Loucy (cell line): ENCODE measurements around the gene TUBB6.

Source experiments
- H2AFZ ChIP-seq: fragments of 200-600 bp; sonication (generic); 2 replicates; pipeline ENCODE4 v1.6.0; 2016; ENCODE audit warnings: antibody characterized with exemption, mild to moderate bottlenecking, low read length, moderate library complexity
- H3F3A ChIP-seq: fragments of 200-600 bp; 2 replicates; pipeline ENCODE4 v1.6.0; 2016; ENCODE audit warnings: antibody characterized with exemption, low read depth, mild to moderate bottlenecking
- H3K27me3 ChIP-seq: fragments of 200-600 bp; sonication (generic); 2 replicates; pipeline ENCODE4 v1.6.1; 2014; ENCODE audit warnings: low read length, mild to moderate bottlenecking; ENCODE audit not compliant: insufficient read depth, poor library complexity, severe bottlenecking
- H3K36me3 ChIP-seq: fragments of 200-600 bp; sonication (generic); 2 replicates; pipeline ENCODE4 v1.6.1; 2016; ENCODE audit warnings: low read length; ENCODE audit not compliant: insufficient read depth
- H3K4me1 ChIP-seq: fragments of 200-600 bp; sonication (generic); 2 replicates; pipeline ENCODE4 v1.5.1; 2014; ENCODE audit warnings: low read length, mild to moderate bottlenecking; ENCODE audit not compliant: insufficient read depth, poor library complexity, severe bottlenecking
- H3K4me2 ChIP-seq: fragments of 200-600 bp; sonication (generic); 2 replicates; pipeline ENCODE4 v1.6.0; 2014; ENCODE audit warnings: antibody characterized with exemption, low read length, low read depth, mild to moderate bottlenecking; ENCODE audit not compliant: poor library complexity, severe bottlenecking
- H3K4me3 ChIP-seq: fragments of 200-600 bp; sonication (generic); 2 replicates; pipeline ENCODE4 v1.5.1; 2014; ENCODE audit warnings: low read length, mild to moderate bottlenecking, mixed read lengths; ENCODE audit not compliant: poor library complexity, severe bottlenecking
- H3K79me2 ChIP-seq: fragments of 200-600 bp; sonication (generic); 2 replicates; pipeline ENCODE4 v1.6.1; 2014; ENCODE audit warnings: low read length; ENCODE audit not compliant: insufficient read depth
- H3K9ac ChIP-seq: fragments of 200-600 bp; sonication (generic); 2 replicates; pipeline ENCODE4 v1.6.0; 2014; ENCODE audit warnings: mild to moderate bottlenecking, low read depth, low read length, moderate library complexity; ENCODE audit not compliant: poor library complexity, severe bottlenecking
- H3K9me2 ChIP-seq: fragments of 200-600 bp; sonication (generic); replicated peaks from 2 replicates; pipeline ENCODE4 v1.6.1; 2016; ENCODE audit warnings: low read depth, low read length, mixed read lengths
- H3K9me3 ChIP-seq: fragments of 200-600 bp; sonication (generic); 2 replicates; pipeline ENCODE4 v1.6.1; 2014; ENCODE audit warnings: mild to moderate bottlenecking, antibody characterized with exemption, low read length, low read depth; ENCODE audit not compliant: insufficient read depth
- H4K20me1 ChIP-seq: fragments of 200-600 bp; sonication (generic); 2 replicates; pipeline ENCODE4 v1.6.0; 2014; ENCODE audit warnings: antibody characterized with exemption, low read length, mild to moderate bottlenecking; ENCODE audit not compliant: insufficient read depth, poor library complexity, severe bottlenecking
- CTCF ChIP-seq: fragments of 200-600 bp; sonication (generic); conservative IDR thresholded peaks from 2 replicates; pipeline ENCODE4 v1.5.1; 2014; ENCODE audit warnings: mild to moderate bottlenecking, antibody characterized with exemption, low read length
- EZH2phosphoT487 ChIP-seq: fragments of 200-600 bp; IDR thresholded peaks from 2 replicates; pipeline ENCODE4 v1.6.1; 2018; ENCODE audit warnings: antibody characterized with exemption, mild to moderate bottlenecking, moderate library complexity, borderline replicate concordance

The TUBB6 gene

GRCh38 chr18:12305211-12305610, 2.8 kb upstream of the TUBB6 start:
- Histone ChIP-seq H3K9me2 (no peaks in the 10 kb centered on the region), H3K9ac (no peak overlapping the region), H3K4me3 (no peak overlapping the region), H3K79me2 (no peaks in the 10 kb centered on the region), H3K36me3 (no peaks in the 10 kb centered on the region), H2AFZ (no peak overlapping the region), H3K4me2 (no peak overlapping the region), H3K9me3 (no peaks in the 10 kb centered on the region), H3K27me3 (no peaks in the 10 kb centered on the region), H3K4me1 (no peaks in the 10 kb centered on the region), H4K20me1 (no peaks in the 10 kb centered on the region), H3F3A (no peaks in the 10 kb centered on the region)
- TF ChIP-seq EZH2phosphoT487 (no peak), CTCF (no peak)

DNA sequence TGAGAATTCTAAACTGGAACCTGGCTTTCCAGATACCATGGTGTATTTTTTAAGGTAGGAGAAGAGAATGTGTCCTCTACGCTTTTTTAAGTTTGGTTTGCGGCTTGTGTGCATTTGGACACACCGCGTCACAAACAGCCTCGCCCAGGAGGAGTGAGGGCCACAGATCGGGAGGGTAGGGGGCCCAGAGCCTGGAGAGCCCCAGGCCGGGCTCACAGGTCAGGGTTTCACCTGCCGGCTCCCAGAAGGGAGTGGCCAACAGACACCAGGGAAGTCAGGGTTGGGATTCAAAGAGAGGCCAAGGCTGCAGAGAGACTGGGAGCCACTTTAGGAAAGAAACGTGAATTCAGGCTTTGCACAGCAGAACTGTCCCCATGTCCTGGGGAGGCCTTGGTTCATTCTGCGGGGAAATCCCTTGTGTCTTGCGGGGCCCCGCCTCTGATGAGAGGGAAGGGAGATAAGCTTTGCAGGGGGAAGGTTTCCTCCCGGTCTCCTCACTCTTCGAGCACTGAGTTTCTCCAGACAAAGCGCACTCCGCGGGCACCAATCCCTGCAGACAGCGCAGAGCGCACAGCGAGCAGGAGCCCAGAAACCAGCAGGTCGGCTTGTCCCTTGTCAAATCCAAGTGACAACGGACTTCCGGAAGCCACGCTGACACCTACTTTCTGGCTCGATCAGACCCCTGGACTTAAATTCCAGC, 2.0 kb upstream of the TUBB6 start:
- no peak overlapping the region for H3K9ac ChIP-seq
- H3K36me3 ChIP-seq: no peaks in the 10 kb centered on the region
- 0 out of 2 replicates have a peak, but pooled peaks cover 2% of the 10 kb centered on the region for H3K9me3 ChIP-seq
- TF ChIP-seq CTCF: no peak
- TF ChIP-seq EZH2phosphoT487: no peak
- H3K27me3 ChIP-seq: no peaks in the 10 kb centered on the region
- H3K9me2 ChIP-seq: no peaks in the 10 kb centered on the region
- H4K20me1 ChIP-seq: no peaks in the 10 kb centered on the region
- H3K4me1 ChIP-seq: no peaks in the 10 kb centered on the region
- H2AFZ ChIP-seq: no peak overlapping the region
- no peak overlapping the region for H3K4me2 ChIP-seq
- no peaks in the 10 kb centered on the region for H3F3A ChIP-seq
- H3K4me3 ChIP-seq: no peak overlapping the region
- no peaks in the 10 kb centered on the region for H3K79me2 ChIP-seq

DNA sequence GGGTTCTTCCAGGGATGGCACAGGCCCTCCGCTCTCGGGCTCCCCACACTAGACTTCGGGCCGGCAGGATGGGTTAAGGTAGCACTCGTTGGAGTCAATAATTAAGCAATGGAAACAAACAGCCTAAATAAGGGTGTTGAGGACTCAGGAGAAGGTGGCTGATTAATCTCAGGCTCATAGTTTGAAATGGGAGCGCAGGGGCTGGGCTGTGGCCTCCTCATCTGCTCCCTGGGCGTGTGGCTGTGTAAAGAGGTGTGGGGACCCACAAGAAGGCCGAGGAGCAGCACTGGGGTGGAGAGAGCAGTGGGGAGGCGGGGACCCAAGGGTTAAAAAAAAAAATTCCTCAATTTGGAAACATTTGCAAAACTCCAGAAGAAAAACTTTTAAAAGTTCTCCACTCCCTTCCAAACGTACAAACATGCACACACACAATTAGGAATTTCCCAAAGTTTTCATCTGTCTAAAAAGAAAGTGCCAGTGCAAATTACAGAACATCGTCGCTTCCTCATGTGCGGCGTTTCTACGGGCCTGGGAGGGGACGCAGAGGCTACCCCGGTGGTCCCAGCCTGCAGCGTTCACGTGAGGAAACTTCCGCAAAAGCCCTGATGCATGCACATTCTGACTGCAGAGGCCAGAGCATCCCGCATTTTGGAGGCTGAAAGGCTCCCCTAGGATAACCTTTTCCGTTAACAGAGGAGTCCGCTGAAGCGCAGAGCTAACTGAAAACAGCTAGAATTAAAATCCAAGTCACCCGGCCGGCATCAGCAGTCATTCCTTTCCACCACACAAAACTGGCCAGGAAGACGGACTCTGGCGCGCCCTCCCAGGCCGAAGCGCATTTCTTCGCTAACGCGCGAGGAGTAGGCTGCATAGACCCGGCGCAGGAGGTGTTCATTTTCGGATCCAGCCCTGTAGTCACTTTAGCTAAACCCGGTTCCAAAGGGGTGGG, 1.0 kb upstream of the TUBB6 start:
- Histone ChIP-seq H3K9ac (no peak overlapping the region), H3K79me2 (no peaks in the 10 kb centered on the region), H2AFZ (no peak overlapping the region), H3K9me3 (0 out of 2 replicates have a peak, but pooled peaks cover 2% of the 10 kb centered on the region), H3K4me2 (no peak overlapping the region), H3F3A (no peaks in the 10 kb centered on the region), H3K36me3 (no peaks in the 10 kb centered on the region), H3K4me3 (no peak overlapping the region), H3K9me2 (no peaks in the 10 kb centered on the region), H4K20me1 (no peaks in the 10 kb centered on the region), H3K27me3 (no peaks in the 10 kb centered on the region), H3K4me1 (no peaks in the 10 kb centered on the region)
- no peak for TF ChIP-seq EZH2phosphoT487
- no peak for TF ChIP-seq CTCF
